WTC11 (cell line): Measurements from ENCODE around the gene SRXN1. TPM values are rescaled to one million over a fixed set of nuclear protein-coding genes. Genes with fewer than 3 reads are reported as not detected.

ENCODE experiments used
- ATAC-seq: fragments of 200-7000 bp; cut with Tn5 transposase; 2 replicates; pipeline ENCODE4 v1.10.0; 2021; ENCODE audit warnings: mild to moderate bottlenecking, moderate library complexity
- Bru-seq: library from RNA; stranded (reverse); fragments of 400-500 nt; gene quantifications from one replicate; lab custom pipeline; 2021; lab: Mats Ljungman, UMichigan
- CTCF ChIA-PET: fragments of 300-600 bp; sonication (Branson Sonifier 250); formaldehyde crosslinking; loops from one replicate; lab custom pipeline; 2021; ENCODE audit warnings: antibody characterized with exemption; lab: Charles Lee
- POLR2A ChIA-PET: fragments of 350-600 bp; sonication (Branson Sonifier 250); formaldehyde crosslinking; loops from one replicate; lab custom pipeline; 2021; ENCODE audit warnings: antibody characterized with exemption; lab: Charles Lee
- DNase-seq: peaks from one replicate; pipeline ENCODE4 v3.0.0; 2021; ENCODE audit warnings: low spot score
- H3K27ac Mint-ChIP-seq: 2 replicates; pipeline ENCODE4 v1.8.0; 2021; ENCODE audit warnings: mixed read lengths
- H3K27me3 Mint-ChIP-seq: 2 replicates; pipeline ENCODE4 v1.8.0; 2021; ENCODE audit warnings: low read depth, mild to moderate bottlenecking, moderate library complexity, mixed read lengths
- H3K36me3 Mint-ChIP-seq: 2 replicates; pipeline ENCODE4 v1.8.0; 2021; ENCODE audit warnings: mixed read lengths
- H3K4me1 Mint-ChIP-seq: 2 replicates; pipeline ENCODE4 v1.8.0; 2022; ENCODE audit warnings: mixed read lengths
- H3K4me3 Mint-ChIP-seq: 2 replicates; pipeline ENCODE4 v1.8.0; 2021; ENCODE audit warnings: mild to moderate bottlenecking, moderate library complexity, mixed read lengths
- H3K9me3 Mint-ChIP-seq: 2 replicates; pipeline ENCODE4 v1.8.0; 2021; ENCODE audit warnings: mixed read lengths
- CREM ChIP-seq: sonication (generic); formaldehyde crosslinking; IDR thresholded peaks from 2 replicates; pipeline ENCODE4 v1.8.1; 2022; ENCODE audit warnings: mild to moderate bottlenecking, missing genetic modification reagents, moderate library complexity
- E2F4 ChIP-seq: sonication (generic); formaldehyde crosslinking; IDR thresholded peaks from 2 replicates; pipeline ENCODE4 v1.8.1; 2022; ENCODE audit warnings: low read depth, mild to moderate bottlenecking, moderate library complexity, missing genetic modification reagents, borderline replicate concordance
- ELF4 ChIP-seq: sonication (generic); formaldehyde crosslinking; IDR thresholded peaks from 2 replicates; pipeline ENCODE4 v1.8.1; 2022; ENCODE audit warnings: low read depth, mild to moderate bottlenecking, moderate library complexity, missing genetic modification reagents
- ESRRA ChIP-seq: sonication (generic); formaldehyde crosslinking; IDR thresholded peaks from 2 replicates; pipeline ENCODE4 v1.8.1; 2022; ENCODE audit warnings: mild to moderate bottlenecking, missing genetic modification reagents, borderline replicate concordance
- GRHL2 ChIP-seq: fragments of 250-450 bp; sonication (Bioruptor Pico); IDR thresholded peaks from 2 replicates; pipeline ENCODE4 v1.8.0; 2022; ENCODE audit warnings: mild to moderate bottlenecking, moderate library complexity; ENCODE audit not compliant: insufficient replicate concordance, severe bottlenecking
- JUN ChIP-seq: sonication (generic); formaldehyde crosslinking; IDR thresholded peaks from 2 replicates; pipeline ENCODE4 v1.8.0; 2023; ENCODE audit warnings: mild to moderate bottlenecking, missing genetic modification reagents
- NR2C2 ChIP-seq: sonication (generic); formaldehyde crosslinking; IDR thresholded peaks from 2 replicates; pipeline ENCODE4 v1.8.0; 2022; ENCODE audit warnings: mild to moderate bottlenecking, missing genetic modification reagents
- RELA ChIP-seq: sonication (generic); formaldehyde crosslinking; IDR thresholded peaks from 2 replicates; pipeline ENCODE4 v1.8.1; 2022; ENCODE audit warnings: missing genetic modification reagents, mild to moderate bottlenecking, borderline replicate concordance
- SMAD4 ChIP-seq: sonication (generic); formaldehyde crosslinking; IDR thresholded peaks from 2 replicates; pipeline ENCODE4 v1.8.0; 2022; ENCODE audit warnings: mild to moderate bottlenecking, missing genetic modification reagents
- SP1 ChIP-seq: sonication (generic); formaldehyde crosslinking; conservative IDR thresholded peaks from 2 replicates; pipeline ENCODE4 v1.8.1; 2022; ENCODE audit warnings: missing genetic modification reagents
- TCF7 ChIP-seq: sonication (generic); formaldehyde crosslinking; IDR thresholded peaks from 2 replicates; pipeline ENCODE4 v1.8.0; 2022; ENCODE audit warnings: mild to moderate bottlenecking, low read depth, missing genetic modification reagents, moderate library complexity
- TEAD1 ChIP-seq: sonication (generic); formaldehyde crosslinking; IDR thresholded peaks from 2 replicates; pipeline ENCODE4 v1.8.0; 2022; ENCODE audit warnings: mild to moderate bottlenecking, missing genetic modification reagents
- TEAD4 ChIP-seq: sonication (generic); formaldehyde crosslinking; IDR thresholded peaks from 2 replicates; pipeline ENCODE4 v1.8.0; 2022; ENCODE audit warnings: mild to moderate bottlenecking, missing genetic modification reagents
- ZNF263 ChIP-seq: sonication (generic); formaldehyde crosslinking; IDR thresholded peaks from 2 replicates; pipeline ENCODE4 v1.8.1; 2022; ENCODE audit warnings: low read depth, mild to moderate bottlenecking, moderate library complexity, missing genetic modification reagents
- ZNF423 ChIP-seq: fragments of 250-450 bp; sonication (Bioruptor Pico); IDR thresholded peaks from 2 replicates; pipeline ENCODE4 v2.1.2; 2022; ENCODE audit warnings: mild to moderate bottlenecking, moderate library complexity
- long read RNA-seq, 3 experiments: library from RNA in 1 of 3; library from capped mRNA in 1 of 3; library from polyadenylated mRNA in 1 of 3; unstranded in 2 of 3; stranded (forward) in 1 of 3; transcript quantifications; one replicate each; pipeline ENCODE4 v2.0.0, GENCODE V29; 2021
- total RNA-seq: library from RNA; stranded (reverse); gene quantifications from 3 replicates; pipeline ENCODE4 v1.2.3, GENCODE V29; 2021
- TF ChIP-seq, protein P1 (sequence below): sonication (generic); formaldehyde crosslinking; IDR thresholded peaks from 2 replicates; pipeline ENCODE4 v1.8.1; 2022; ENCODE audit warnings: mild to moderate bottlenecking, moderate library complexity, missing genetic modification reagents
- TF ChIP-seq, protein P2 (sequence below): fragments of 200-600 bp; IDR thresholded peaks from 2 replicates; pipeline ENCODE4 v1.8.0; 2022; ENCODE audit warnings: antibody characterized with exemption
- TF ChIP-seq, protein P3 (sequence below): sonication (generic); formaldehyde crosslinking; IDR thresholded peaks from 2 replicates; pipeline ENCODE4 v1.8.1; 2023; ENCODE audit warnings: mild to moderate bottlenecking, moderate library complexity, missing genetic modification reagents

Gene SRXN1
- total RNA-seq (23.0 to 25.7 TPM (median 24.5 TPM) in 3 replicates), Bru-seq, nascent RNA (percentile 50 among the genes with signal in this experiment)
- long read RNA-seq, experiment 1, transcript SRXN1-201 (2 exons, 2,698 nt), result major isoform, 520 of 534 reads
- long read RNA-seq, experiment 1, partial matches to known transcripts, result 0 of 534 reads
- long read RNA-seq, experiment 1, other reads (novel, unspliced or antisense), result 14 of 534 reads
- long read RNA-seq, experiment 2, transcript SRXN1-201 (2 exons, 2,698 nt), result major isoform, 23 of 49 reads
- long read RNA-seq, experiment 2, partial matches to known transcripts, result 0 of 49 reads
- long read RNA-seq, experiment 2, other reads (novel, unspliced or antisense), result 26 of 49 reads
- long read RNA-seq, experiment 3, partial matches to known transcripts, result 0 of 8 reads
- long read RNA-seq, experiment 3, other reads (novel, unspliced or antisense), result 8 of 8 reads

GRCh38 chr20:653110-653589 is at the start of gene SRXN1:
Gene SRXN1 (minus strand): TSS chr20:653200. CDS start chr20:653185, 15 bp downstream.
- Mint-ChIP-seq H3K27ac (peak within 1 kb of the TSS; percentile 54; the same call in 1 of the 2 replicates), H3K9me3 (no peaks in the 10 kb centered on the region), H3K27me3 (peaks cover 6% of the 10 kb centered on the region), H3K4me3 (peak within 1 kb of the TSS; percentile 73)
- DNase-seq (peak; percentile 87), ATAC-seq (peak; percentile 81)
- POLR2A ChIA-PET, result interaction anchor here (0.5 kb wide), 1 partner anchor 101 kb away, joined by 7 read pairs; no protein-coding TSS in a partner anchor
- TF ChIP-seq ZNF263 (CRISPR knock-in tag) (0 out of 2 replicates have a peak, but pooled peaks have one; percentile 8), NR2C2 (no peak), ESRRA (CRISPR knock-in tag) (peak; percentile 20; the same call in 1 of the 2 replicates), ZNF423 (CRISPR knock-in tag) (peak; percentile 15; the same call in 1 of the 2 replicates), TEAD4 (CRISPR knock-in tag) (no peak), ELF4 (CRISPR knock-in tag) (0 out of 2 replicates have a peak, but pooled peaks have one; percentile 35), SP1 (CRISPR knock-in tag) (peak; percentile 89), RELA (CRISPR knock-in tag) (0 out of 2 replicates have a peak, but pooled peaks have one; percentile 53), SMAD4 (CRISPR knock-in tag) (no peak), E2F4 (CRISPR knock-in tag) (peak; percentile 71; the same call in 1 of the 2 replicates), GRHL2 (CRISPR knock-in tag) (no peak), TEAD1 (CRISPR knock-in tag) (peak; percentile 80; the same call in 1 of the 2 replicates), TCF7 (CRISPR knock-in tag) (no peak), CREM (CRISPR knock-in tag) (peak; percentile 71), JUN (CRISPR knock-in tag) (no peak)
- TF ChIP-seq, protein P1, sequence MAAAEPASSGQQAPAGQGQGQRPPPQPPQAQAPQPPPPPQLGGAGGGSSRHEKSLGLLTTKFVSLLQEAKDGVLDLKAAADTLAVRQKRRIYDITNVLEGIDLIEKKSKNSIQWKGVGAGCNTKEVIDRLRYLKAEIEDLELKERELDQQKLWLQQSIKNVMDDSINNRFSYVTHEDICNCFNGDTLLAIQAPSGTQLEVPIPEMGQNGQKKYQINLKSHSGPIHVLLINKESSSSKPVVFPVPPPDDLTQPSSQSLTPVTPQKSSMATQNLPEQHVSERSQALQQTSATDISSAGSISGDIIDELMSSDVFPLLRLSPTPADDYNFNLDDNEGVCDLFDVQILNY (CRISPR knock-in tag), result peak; percentile 76; the same call in 1 of the 2 replicates
- TF ChIP-seq, protein P2, sequence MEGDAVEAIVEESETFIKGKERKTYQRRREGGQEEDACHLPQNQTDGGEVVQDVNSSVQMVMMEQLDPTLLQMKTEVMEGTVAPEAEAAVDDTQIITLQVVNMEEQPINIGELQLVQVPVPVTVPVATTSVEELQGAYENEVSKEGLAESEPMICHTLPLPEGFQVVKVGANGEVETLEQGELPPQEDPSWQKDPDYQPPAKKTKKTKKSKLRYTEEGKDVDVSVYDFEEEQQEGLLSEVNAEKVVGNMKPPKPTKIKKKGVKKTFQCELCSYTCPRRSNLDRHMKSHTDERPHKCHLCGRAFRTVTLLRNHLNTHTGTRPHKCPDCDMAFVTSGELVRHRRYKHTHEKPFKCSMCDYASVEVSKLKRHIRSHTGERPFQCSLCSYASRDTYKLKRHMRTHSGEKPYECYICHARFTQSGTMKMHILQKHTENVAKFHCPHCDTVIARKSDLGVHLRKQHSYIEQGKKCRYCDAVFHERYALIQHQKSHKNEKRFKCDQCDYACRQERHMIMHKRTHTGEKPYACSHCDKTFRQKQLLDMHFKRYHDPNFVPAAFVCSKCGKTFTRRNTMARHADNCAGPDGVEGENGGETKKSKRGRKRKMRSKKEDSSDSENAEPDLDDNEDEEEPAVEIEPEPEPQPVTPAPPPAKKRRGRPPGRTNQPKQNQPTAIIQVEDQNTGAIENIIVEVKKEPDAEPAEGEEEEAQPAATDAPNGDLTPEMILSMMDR, result peak; percentile 29; the same call in 1 of the 2 replicates
- TF ChIP-seq, protein P3, sequence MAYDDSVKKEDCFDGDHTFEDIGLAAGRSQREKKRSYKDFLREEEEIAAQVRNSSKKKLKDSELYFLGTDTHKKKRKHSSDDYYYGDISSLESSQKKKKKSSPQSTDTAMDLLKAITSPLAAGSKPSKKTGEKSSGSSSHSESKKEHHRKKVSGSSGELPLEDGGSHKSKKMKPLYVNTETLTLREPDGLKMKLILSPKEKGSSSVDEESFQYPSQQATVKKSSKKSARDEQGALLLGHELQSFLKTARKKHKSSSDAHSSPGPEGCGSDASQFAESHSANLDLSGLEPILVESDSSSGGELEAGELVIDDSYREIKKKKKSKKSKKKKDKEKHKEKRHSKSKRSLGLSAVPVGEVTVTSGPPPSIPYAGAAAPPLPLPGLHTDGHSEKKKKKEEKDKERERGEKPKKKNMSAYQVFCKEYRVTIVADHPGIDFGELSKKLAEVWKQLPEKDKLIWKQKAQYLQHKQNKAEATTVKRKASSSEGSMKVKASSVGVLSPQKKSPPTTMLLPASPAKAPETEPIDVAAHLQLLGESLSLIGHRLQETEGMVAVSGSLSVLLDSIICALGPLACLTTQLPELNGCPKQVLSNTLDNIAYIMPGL, result peak; percentile 95
- TF ChIP-seq, all 79 proteins: peak for 12
- CTCF ChIA-PET, result interaction anchor here (2.8 kb wide), 1 partner anchor 13 kb away, joined by 27 read pairs; no protein-coding TSS in a partner anchor
- peaks cover 21% of the 10 kb centered on the region for H3K36me3 Mint-ChIP-seq
- peaks cover 49% of the 10 kb centered on the region for H3K4me1 Mint-ChIP-seq
